Measurements from ENCODE around the gene RORC. TPM values are rescaled to one million over a fixed set of nuclear protein-coding genes. Genes with fewer than 3 reads are reported as not detected.
A peak's percentile ranks its signal among the peaks of the same experiment; 100 is the strongest.

Gene RORC
- polyA plus RNA-seq, 1 of the 3 experiments (the other 2 are of a cell fraction), result not detected

- H3K36me3 ChIP-seq (replicated peaks in 1 of 2; ENCODE audit: control insufficient read depth in 1 of 2, insufficient read depth in 2 of 2, low read length in 1 of 2), result no peaks in the 10 kb centered on the region
- no peaks in the 10 kb centered on the region for H4K20me1 ChIP-seq (ENCODE audit: insufficient read depth)
- POLR2A ChIA-PET, result interaction anchor here (1.1 to 1.8 kb wide), 2 partner anchors 18 to 34 kb away, joined by 3 to 7 read pairs; no protein-coding TSS in a partner anchor
- H3K9me2 ChIP-seq, result no peaks in the 10 kb centered on the region
- H3K27me3 ChIP-seq (ENCODE audit: insufficient read depth), result peaks cover 53% of the 10 kb centered on the region
- H3F3A ChIP-seq (replicated peaks; ENCODE audit: insufficient read depth), result no peaks in the 10 kb centered on the region
- H3K79me2 ChIP-seq (ENCODE audit: insufficient read depth), result no peaks in the 10 kb centered on the region
- WGBS (ENCODE audit: low lambda C conversion rate), result 44% methylated on average over 2 of the region's 5 CpGs
- TF ChIP-seq TEAD4 (IDR thresholded peaks at IDR 0.05; ENCODE audit: borderline replicate concordance, insufficient read depth), result no peak
- TF ChIP-seq NFIC (IDR thresholded peaks at IDR 0.05; ENCODE audit: borderline replicate concordance), result no peak
- no peak for TF ChIP-seq RXRA (IDR thresholded peaks at IDR 0.05; ENCODE audit: borderline replicate concordance, low read depth)
- TF ChIP-seq REST (IDR thresholded peaks at IDR 0.05; ENCODE audit: low read depth, low read length), result no peak
- no peak for TF ChIP-seq TCF12 (IDR thresholded peaks at IDR 0.05)
- no peak for TF ChIP-seq POLR2AphosphoS5 (IDR thresholded peaks at IDR 0.05; ENCODE audit: low read depth, low read length)
- no peak overlapping the region for H2AFZ ChIP-seq (ENCODE audit: low read depth)
- H3K4me1 ChIP-seq (ENCODE audit: control insufficient read depth in 1 of 2, insufficient read depth in 2 of 2, low read depth in 1 of 2, low read length in 1 of 2), result peaks cover 0 to 58% of the 10 kb centered on the region in 2 experiments; a peak in 2 of 4 replicates
- H3K9ac ChIP-seq, result no peak overlapping the region
- no peaks in the 10 kb centered on the region for H3K9me3 ChIP-seq
- no peak overlapping the region for H3K4me3 ChIP-seq (ENCODE audit: low read depth in 2 of 2, low read length in 1 of 2)
- H3K4me2 ChIP-seq, result no peak overlapping the region
- no peak for DNase-seq
- H3K27ac ChIP-seq (ENCODE audit: low read depth in 2 of 2, low read length in 1 of 2), result peak overlapping the region in 1 of 2 experiments; percentile 95; a peak in 2 of 4 replicates
- CTCF ChIA-PET, result interaction anchor here (1.7 to 2.5 kb wide), 2 partner anchors 13 to 34 kb away, joined by 4 to 9 read pairs; no protein-coding TSS in a partner anchor
Measured at GRCh38 chr1:151802372-151802771, 29.2 kb downstream of the RORC start.

GRCh38 chr1:151801846-151802245 is 29.8 kb downstream of the RORC start:
- 100% methylated on average over 2 of the region's 7 CpGs for WGBS (ENCODE audit: low lambda C conversion rate)
- H3K79me2 ChIP-seq (ENCODE audit: insufficient read depth), result no peaks in the 10 kb centered on the region
- H3K9me3 ChIP-seq, result no peaks in the 10 kb centered on the region
- H3K4me3 ChIP-seq (ENCODE audit: low read depth in 2 of 2, low read length in 1 of 2), result no peak overlapping the region
- H3K27ac ChIP-seq (ENCODE audit: low read depth in 2 of 2, low read length in 1 of 2), result no peak overlapping the region; a peak in 1 of 4 replicates
- no peak for DNase-seq
- ChIA-PET POLR2A (interaction anchor here (1.8 kb wide), 1 partner anchor 18 kb away, joined by 7 read pairs; no protein-coding TSS in a partner anchor), CTCF (interaction anchor here (1.7 to 2.5 kb wide), 2 partner anchors 13 to 35 kb away, joined by 4 to 9 read pairs; no protein-coding TSS in a partner anchor)
- H4K20me1 ChIP-seq (ENCODE audit: insufficient read depth), result no peaks in the 10 kb centered on the region
- no peaks in the 10 kb centered on the region for H3K9me2 ChIP-seq
- no peak overlapping the region for H3K9ac ChIP-seq
- H3K4me2 ChIP-seq, result no peak overlapping the region
- no peaks in the 10 kb centered on the region for H3K36me3 ChIP-seq (replicated peaks in 1 of 2; ENCODE audit: control insufficient read depth in 1 of 2, insufficient read depth in 2 of 2, low read length in 1 of 2)
- peaks cover 0 to 53% of the 10 kb centered on the region in 2 experiments; a peak in 2 of 4 replicates for H3K4me1 ChIP-seq (ENCODE audit: control insufficient read depth in 1 of 2, insufficient read depth in 2 of 2, low read depth in 1 of 2, low read length in 1 of 2)
- H2AFZ ChIP-seq (ENCODE audit: low read depth), result no peak overlapping the region
- peaks cover 53% of the 10 kb centered on the region for H3K27me3 ChIP-seq (ENCODE audit: insufficient read depth)
- TF ChIP-seq TCF12 (IDR thresholded peaks at IDR 0.05) (no peak), RCOR1 (IDR thresholded peaks at IDR 0.05; ENCODE audit: low read length) (no peak), IRF3 (IDR thresholded peaks at IDR 0.05; ENCODE audit: low read depth, low read length) (no peak), MXI1 (IDR thresholded peaks at IDR 0.05; ENCODE audit: low read depth, low read length) (no peak), PBX3 (IDR thresholded peaks at IDR 0.05) (no peak), EP300 (IDR thresholded peaks at IDR 0.05; ENCODE audit: borderline replicate concordance in 1 of 2, low read depth in 1 of 2, low read length in 1 of 2) (no peak), FOXJ3 (CRISPR knock-in tag; IDR thresholded peaks at IDR 0.05) (no peak), GATA2 (CRISPR knock-in tag; IDR thresholded peaks at IDR 0.05) (no peak), TEAD4 (IDR thresholded peaks at IDR 0.05; ENCODE audit: borderline replicate concordance, insufficient read depth) (no peak)
- H3F3A ChIP-seq (replicated peaks; ENCODE audit: insufficient read depth), result no peaks in the 10 kb centered on the region

All from SK-N-SH (cell line).